HG03039 (cell line): ENCODE results near the gene ST3GAL2.
"Not testable (repeated sequence)": the region's sequence is repeated elsewhere in the genome, so short reads cannot be mapped to it uniquely, and the experiment has no call there.

Experiments
- ATAC-seq: cut with Tn5 transposase; IDR thresholded peaks from one replicate; pipeline ENCODE4 v1.9.1; 2021; ENCODE audit warnings: mild to moderate bottlenecking, moderate library complexity; ENCODE audit not compliant: unreplicated experiment

ST3GAL2 gene

GRCh38 chr16:70349783-70350182, 89.1 kb downstream of the ST3GAL2 start:
- no peak for ATAC-seq

DNA sequence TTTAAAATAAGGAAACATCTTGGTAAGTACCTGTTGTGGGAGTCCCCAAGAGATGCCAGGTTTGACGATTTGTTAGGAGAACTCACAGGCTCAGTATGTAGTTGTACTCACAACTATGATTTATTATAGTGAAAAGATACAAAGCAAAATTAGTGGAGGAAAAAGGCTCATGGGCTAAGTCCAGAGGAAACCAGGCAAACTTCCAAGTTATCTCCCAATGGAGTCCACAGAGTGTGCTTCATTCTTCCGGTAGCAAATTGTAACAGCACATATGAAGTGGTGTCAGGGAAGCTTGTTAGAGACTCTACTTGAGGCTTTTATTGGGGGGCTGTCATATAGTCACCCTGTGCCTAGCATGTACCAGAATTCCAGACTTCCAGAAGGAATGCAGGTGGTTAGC, 89.9 kb downstream of the ST3GAL2 start:
- no peak for ATAC-seq

- ATAC-seq = no peak
Measured at GRCh38 chr16:70345840-70346239, 93.1 kb downstream of the ST3GAL2 start.

GRCh38 chr16:70342016-70342415, 96.9 kb downstream of the ST3GAL2 start:
- ATAC-seq = no peak

GRCh38 chr16:70341600-70341999, 97.3 kb downstream of the ST3GAL2 start:
- ATAC-seq = no peak

DNA sequence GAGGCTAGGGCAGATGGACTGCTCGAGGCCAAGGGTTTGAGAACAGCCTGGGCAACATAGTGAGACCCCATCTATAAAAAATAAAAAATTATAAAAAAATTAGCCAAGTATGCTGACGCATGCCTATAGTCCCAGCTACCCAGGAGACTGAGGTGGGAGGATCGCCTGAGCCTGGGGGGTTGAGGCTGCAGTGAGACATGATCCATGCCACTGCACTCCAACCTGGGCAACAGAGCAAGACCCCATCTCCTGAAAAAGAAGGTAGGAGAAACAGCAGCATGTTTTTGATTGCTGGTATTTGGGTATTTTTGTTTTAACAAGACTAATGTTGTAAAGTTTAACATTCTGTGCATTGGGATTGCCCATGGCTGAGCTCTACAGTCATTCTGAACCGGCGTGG, 101.1 kb downstream of the ST3GAL2 start:
- ATAC-seq = no peak

DNA sequence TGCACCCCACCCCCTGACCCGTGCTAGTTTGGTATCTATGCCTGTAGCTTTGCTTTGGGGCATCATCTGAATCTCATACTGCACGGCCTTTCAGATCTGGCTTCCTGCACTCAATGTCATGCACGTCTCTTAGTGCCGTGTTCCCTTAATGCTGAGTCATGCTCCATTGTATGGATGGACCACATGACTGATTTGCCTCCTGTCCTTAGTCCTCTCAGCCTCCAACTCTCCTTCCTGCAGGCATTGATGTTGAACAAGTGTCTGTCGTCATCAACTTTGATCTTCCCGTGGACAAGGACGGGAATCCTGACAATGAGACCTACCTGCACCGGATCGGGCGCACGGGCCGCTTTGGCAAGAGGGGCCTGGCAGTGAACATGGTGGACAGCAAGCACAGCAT, 106.2 kb downstream of the ST3GAL2 start:
- ATAC-seq = not testable (repeated sequence)

- ATAC-seq = no peak
Measured at GRCh38 chr16:70331588-70332358, 107.1 kb downstream of the ST3GAL2 start.

GRCh38 chr16:70331091-70331490, 107.8 kb downstream of the ST3GAL2 start:
- no peak for ATAC-seq
